Stimulated activated CD8-positive, alpha-beta memory T cell treated with anti-CD3 and anti-CD28 coated beads, Interleukin-7, amount 100 ng/mL, for 4 hours (primary cell): ENCODE results near the gene CFAP54.

Experiments used
- DNase-seq, 2 donors: peaks; one replicate each; pipeline ENCODE4 v3.0.0-alpha.2; 2020; ENCODE audit warnings: low read depth in 2 of 2

CFAP54 gene

DNA sequence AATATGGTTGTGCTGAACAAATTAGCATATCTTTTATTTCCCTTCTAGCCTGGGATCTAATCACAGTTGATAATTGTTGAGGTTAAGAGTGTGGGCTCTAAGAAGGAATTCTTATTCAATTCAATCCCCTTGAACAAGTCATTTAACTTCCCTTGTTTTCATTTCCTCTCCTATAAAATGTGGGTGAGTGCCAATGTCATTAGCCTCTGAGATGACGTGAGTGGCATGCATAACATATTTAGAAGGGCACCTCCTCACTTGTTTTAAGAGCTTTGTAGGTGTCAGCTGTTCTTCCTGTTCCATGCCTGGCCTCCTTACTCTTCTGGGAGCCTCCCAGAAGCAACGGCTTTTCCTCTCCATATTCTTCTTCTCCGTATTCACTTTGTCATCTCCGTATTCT lies 262.2 kb downstream of the CFAP54 start:
- no peak for DNase-seq

DNA sequence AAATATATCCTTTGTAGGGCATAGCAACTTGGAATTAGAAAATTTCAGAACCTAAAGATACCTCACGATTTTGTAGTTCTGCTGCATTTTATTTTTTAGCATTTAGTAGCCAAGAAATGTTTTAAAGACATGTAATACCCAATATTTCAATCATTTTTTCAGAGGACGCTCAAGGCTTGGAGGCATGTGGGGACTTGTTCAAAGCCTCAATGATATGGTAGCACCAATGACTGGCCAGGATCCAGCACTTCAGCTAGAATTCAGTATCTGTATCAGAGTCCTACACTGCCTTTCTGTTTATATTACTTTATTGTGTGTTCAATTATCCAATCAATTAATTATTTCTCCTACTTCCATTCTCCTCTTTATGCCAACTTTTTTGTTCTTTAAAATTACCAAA lies 262.8 kb downstream of the CFAP54 start:
- DNase-seq: no peak

DNA sequence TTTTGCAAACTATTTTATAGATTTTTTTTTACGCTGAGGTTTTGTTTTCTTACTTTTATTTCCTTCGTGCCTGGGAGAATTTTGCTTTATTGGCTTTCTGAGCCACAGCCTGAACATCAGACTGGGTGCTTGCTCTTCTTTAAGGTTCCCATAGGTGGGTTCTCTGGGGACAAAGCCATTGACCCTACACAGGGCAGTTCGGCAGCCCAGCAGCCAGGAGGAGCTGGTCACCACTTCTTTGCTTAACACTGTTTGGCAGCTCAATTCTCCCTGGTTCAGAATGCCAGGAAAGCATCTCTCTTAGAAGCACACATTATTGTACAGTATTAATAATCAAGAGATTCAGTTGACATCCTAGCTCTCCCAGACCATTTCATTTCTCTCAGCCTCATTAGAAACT lies 276.9 kb downstream of the CFAP54 start:
- no peak for DNase-seq

DNA sequence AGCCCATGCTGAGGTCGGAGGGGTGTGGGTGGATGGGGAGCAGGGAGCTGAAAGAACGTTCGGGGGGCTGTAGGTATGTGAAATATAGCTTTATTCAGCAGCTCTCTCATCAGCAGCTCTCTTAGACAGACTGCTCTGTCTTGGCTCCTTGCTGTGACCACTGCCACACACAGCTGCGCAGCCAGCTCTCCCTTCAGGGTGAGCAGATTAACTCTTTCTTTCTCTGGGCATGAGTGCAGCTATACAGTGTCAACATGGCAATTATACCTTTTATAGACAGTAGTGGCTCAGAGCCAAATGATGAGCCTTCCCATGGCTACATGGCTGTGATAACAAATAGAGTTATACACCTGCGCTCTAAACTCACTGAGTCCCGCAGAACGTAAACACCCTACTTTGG lies 280.0 kb downstream of the CFAP54 start:
- no peak for DNase-seq

DNA sequence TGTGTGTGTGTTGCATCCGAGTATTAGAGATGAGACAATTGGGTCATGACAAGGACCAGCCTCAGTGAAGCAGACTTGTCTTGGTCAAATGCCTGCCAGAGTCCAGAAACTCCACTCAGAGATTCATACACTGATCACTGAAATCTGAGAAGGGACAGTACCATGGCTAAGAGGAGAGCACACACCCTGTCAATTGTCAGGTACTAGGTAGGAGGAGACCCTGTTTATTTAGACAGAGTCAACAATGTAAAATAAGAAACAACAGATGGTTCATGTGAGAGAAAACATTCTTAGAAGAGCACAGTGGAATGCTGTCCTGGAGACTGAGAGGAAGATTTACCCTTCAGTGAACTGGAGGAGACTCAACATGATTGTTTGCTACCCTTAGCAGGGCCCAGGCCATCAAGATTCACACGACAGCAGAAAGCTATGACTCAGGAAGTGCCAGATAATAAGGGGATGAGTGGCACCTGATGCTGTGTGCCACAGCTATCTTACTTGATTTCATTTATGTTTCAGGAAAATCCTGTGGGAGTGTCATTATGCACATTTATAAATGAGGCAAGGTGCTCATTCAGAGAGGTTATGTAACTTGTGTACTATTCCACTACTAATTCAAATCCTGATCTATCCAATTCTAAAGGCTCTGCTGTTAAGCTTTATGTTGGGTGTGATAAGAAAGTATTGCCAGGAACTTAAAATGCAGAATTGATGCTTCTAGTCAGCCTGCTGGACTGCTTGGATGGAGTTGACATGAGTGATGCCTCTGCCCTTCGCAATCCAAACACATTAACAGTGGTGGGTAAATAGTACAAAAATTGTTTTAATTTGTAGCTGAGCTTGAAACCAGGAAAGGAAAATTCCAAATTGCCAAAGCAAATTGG lies 281.1 kb downstream of the CFAP54 start:
- DNase-seq: no peak

DNA sequence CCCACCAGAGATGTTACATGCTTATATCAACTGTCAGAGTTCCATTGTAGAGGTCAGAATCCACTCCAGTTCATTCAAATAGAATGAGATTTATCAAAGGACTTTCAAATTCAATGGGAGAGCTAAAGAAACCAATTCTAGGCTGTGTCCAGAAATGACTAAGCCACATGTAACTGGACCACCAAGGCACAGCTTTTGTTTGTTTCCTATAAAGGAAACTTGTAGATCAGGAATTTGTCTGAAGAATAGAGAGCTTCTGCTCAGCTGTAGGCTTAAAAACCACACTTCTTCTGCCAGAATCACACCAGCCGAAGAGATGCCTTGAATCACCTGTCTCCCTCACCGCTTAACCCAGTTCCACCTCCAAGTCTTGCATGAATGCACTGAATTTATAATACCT lies 283.7 kb downstream of the CFAP54 start:
- no peak for DNase-seq

DNA sequence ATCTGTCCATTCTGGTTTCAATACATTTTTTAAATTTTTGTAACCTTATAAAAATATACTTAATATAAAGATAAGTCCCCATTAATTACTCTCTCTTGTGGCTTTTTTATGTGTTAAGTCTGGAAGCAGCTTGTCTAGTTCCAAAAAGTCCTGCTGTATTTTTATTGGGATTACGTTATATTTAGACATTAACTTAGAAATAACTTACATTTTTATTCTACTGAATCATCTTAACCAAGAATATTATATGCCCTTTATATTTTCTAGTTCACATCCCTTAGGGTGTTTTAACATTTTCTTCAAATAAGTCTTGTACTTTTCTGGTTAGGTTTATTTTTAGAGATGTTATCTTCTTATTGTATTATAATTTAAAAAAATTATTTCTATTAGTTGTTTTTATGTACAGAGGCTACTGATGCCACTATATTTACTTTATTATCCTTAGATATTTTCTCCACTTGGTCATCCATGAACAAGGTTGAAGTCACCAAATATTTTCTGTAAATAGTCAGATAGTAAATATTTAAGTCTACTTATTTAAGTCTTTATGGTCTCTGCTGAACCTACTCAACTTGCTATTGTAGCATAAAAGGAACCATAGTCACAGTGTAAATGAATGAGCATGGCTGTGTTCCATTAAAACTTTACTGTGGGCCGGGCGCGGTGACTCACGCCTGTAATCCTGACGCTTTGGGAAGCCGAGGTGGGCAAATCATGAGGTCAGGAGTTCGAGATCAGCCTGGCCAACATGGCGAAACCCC lies 285.3 kb downstream of the CFAP54 start:
- no peak for DNase-seq

DNA sequence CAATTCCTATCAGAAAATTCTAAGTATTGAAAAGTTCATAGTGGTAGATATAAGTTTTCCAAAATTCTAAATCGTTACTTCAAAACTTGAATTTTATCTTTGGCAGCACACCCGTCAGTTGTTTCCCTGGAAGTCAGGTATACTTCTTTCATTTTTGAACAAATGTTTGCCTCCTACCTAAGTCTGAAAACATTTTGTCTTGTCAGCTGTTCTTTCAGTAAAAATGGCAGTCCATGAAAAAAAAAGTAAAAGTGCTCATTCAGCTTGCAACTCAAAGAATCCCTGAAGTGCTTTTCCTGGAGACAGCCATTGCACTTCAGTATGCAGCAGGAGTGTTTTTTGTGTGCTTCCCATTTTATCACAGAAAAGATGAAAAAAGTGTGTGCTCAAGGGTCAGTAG lies 287.5 kb downstream of the CFAP54 start:
- DNase-seq: no peak

DNA sequence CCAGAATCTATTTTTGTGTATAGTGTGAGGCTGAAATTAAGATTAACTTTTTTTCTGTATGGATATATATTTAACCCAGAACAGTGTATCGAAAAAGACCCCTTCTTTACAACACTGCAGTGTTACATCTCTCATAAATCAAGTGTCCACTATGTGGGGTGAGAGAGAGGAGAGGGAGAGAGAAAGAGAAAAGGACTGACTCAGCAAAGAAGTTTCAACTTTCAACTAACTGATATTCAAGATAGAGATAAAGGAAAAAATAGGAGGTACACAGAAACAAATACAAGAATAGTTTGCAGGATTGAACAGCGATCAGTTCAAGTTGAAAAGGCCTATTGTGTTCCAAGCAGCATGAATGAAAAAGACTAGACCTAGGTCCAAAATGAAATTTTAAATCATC lies 291.0 kb downstream of the CFAP54 start:
- no peak for DNase-seq

DNA sequence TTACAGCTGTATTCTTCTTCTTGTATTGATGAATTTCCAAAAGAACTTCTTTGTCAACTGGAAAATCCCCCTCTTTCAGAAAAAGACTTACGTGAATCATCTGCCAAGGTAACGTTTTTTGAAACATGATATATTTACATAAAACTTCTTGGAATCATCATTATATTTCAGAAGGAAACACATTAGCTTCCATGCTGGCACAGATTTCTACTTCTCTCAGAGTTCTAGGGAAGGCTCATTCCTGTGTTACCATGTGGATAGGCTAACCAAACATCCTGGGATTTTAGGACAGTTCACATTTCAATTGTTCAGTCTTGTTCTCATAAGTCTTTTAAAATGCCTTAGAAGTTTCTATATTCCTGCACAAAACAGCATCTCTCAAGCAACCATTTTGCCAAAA lies 297.4 kb downstream of the CFAP54 start:
- DNase-seq: no peak

DNA sequence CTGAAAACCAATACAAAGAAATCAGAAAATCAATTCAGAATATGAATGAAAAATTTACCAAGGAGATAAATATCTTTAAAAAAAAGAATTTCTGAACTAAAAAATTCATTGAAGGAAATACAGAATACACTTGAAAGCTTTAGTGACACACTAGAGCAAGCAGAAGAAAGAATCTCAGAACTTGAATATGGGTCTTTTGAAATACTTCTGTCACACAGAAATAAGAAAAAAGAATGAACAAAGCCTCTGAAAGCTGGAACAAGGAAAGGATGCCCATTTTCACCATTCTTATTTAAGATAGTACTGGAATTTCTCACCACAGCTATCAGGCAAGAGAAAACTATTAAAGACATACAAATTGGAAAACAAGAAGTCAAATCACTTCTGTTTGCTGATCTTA lies 314.6 kb downstream of the CFAP54 start:
- no peak for DNase-seq

DNA sequence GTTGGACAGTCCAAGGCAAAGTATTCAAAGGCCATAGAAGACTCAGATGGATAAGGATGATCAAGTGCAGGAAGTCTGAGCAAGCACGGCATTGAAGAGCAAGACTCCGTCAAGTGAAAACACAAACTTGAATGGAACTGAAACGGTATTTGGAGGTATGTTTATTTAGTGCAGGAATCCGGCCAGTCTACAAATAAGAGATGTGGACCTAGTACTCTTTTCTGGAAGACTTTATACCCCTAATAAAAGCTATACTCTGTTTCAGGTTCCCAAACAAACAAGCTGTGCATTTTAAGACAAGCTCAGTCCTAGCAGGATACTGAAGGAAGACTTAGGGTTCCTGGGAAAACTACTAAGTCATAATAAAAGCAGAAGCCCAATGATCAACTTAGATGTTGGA lies 316.9 kb downstream of the CFAP54 start:
- no peak for DNase-seq

DNA sequence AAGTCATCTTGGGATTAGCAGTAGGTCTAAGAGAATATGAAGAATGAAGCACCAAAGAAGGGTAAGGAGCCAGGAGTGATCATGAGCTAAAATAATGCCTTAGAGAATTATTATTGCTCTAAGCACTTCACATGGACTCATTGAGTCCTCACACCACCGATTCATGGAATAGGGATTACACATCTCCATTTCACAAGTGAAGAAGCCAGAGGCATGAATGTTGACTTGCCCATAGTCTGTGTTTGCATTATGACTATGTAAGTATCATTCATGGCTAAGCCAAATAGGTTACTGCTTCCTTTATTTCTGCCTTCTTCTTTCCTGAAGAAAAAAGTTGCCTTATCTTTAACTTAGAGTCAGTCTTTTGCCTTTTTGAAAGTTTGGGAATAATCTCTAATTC lies 318.4 kb downstream of the CFAP54 start:
- no peak for DNase-seq

DNA sequence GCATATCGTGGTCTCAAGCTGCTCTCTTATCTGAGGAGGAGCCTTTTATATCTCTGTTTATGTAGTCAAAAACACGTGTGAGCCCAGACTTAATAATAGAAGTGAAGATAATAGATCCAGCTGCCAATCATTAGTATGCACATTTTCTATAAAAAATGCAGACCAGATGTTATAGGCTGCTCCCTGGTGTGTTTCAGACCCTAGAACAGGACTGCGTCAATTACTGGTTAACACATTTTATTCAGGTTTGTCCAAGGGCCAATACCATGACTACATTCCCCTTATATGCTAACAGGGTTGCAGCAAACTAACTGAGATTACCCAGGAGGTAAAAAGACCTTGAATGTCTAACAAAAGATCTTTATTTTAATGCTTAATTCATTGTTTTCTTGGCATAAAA lies 319.2 kb downstream of the CFAP54 start:
- no peak for DNase-seq

DNA sequence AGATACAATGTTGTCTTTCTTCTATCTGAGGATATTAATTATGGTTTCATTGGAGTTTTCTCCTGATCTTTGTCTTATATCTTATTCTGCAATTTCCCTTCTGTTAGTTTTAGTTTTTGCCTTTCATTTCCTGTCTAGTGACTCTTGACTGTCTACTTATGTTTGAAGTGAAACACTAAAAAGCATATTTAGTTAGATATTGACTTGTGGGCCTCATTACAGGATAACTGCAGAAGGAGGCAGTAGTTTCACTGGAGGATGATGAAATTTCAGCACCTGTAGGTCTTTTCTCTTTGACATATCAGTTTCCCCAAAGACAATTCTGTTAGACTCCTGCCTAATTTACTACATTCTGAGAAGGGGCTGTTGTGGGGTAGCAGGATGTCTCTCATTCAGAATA lies 320.1 kb downstream of the CFAP54 start:
- DNase-seq: no peak

DNA sequence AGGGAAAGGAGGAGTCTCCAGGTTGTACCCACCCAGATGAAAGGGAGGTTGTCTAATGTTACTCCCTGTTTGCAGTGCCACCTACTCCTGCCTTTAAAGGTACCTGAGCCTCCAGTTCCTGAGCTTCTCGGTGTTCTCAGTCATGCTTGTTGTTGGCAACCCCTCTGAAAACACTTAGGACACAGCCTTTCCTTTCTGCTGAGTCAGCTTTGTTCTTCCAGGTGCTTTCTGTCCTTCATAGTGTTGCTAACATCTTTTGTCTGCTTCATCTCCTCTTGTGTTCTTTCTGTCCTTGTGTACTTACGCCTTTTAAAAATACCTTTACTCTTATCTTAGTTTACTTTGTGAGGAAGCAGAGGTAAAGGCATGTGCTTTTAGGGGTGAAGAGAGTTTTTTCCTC lies 320.7 kb downstream of the CFAP54 start:
- no peak for DNase-seq

DNA sequence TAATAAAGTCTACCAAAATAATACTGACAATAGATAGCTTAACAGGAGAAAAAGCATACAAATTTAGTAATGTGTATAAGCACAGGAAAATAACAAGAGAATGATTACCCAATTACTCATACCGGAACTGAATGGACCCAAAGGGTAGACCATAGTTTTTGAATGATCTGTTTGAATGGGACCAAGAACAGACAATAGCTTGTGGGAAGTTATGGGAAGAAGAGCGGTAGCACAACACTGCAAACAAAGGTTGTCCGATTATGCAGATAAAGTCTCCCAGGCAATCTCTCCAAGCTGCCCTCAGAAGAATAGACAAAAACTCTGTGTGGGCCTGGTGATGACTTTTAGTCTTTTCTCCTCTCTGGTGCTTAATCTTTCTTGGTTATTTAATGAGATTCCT lies 321.1 kb downstream of the CFAP54 start:
- DNase-seq: no peak

DNA sequence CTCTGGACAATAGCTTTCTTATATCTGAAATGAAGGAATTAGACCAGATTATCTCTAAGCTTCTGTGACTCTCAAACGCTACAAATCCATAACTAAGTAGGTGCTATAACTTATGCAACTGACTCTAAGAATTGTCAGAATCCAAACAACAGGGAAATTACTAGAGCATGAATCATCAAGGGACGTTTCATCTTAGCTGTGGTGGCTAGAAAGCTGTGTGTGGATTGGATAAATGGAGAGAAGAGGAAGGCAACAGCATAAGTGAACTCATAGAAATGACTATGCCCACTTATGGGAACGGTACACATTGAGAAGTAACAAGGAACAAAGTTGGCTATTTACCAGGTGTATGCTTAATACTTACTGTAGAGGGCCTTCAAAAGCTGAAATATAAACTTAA lies 321.7 kb downstream of the CFAP54 start:
- no peak for DNase-seq

DNA sequence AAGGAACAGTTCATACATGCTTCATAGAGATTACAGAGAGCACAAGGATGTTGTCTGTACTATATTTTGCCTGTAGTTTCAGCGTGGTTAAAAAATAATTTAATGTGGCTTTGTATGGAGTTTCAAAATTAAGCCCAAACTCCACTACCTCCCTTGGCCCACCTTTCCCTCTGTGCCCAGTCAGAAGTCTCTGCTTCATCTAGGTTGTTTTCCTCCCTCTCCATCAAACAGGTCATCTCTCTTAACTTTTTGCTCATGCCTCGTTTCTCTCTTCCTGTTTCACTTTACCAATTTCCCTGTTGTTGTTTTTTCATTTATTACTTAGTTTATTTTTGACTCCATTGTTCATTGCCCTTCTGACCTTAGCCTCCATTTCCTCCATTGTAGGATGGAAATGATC lies 322.8 kb downstream of the CFAP54 start:
- no peak for DNase-seq

DNA sequence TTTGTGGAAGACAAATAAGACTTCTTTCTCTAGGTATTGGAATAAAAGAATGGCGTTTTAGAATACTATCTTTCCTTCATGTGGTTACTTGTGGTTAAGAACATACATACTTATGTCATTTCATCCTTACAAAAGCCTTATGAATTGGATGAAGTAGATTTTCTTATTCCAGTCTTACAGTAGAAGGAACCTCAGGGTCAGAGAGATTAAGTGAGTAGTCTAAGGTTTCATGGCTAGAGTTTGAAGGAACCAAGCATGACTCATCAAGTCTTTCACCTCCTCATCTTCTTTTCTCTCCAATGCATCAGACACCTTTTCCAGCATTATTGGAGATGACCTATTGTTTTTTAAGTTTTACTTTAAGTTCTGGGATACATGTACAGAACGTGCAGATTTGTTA lies 324.8 kb downstream of the CFAP54 start:
- no peak for DNase-seq

DNA sequence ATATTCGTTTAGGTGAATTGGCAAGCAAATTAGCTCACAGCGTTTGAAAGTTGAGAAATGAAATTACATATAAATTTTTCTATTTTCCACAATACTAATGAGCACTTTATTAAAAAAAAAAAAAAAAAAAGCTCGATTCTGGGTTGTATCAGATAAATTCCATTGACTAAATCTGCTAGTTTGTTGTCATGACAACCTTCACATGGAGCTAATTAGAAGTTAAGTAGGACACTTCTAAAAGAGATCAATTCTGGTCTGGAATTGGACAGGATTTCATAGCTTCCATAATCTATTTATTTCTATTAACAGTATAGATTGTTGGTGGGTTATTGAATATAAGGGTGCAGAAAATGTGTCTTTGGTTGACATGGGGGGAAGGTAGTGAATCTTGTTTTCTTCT lies 332.2 kb downstream of the CFAP54 start:
- DNase-seq: no peak

DNA sequence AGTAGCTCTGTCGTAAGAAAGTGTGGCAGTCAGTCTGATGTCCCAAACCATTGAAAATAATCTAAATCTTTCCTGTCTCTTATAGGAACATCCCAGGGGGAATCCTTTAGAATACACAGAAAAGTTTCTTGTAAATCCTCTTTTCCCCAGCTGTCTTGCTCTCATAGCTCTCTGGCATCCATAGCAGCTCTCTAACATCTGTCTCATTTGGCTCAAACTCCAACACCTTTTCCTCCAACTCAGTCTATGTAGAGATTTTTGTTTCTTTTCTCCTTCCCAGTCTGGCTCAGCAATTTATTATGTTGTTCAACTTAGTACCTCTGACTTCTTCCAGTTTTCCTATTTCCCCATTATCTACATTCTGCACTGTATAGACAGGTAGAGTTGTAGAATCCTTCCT lies 333.3 kb downstream of the CFAP54 start:
- DNase-seq: no peak

DNA sequence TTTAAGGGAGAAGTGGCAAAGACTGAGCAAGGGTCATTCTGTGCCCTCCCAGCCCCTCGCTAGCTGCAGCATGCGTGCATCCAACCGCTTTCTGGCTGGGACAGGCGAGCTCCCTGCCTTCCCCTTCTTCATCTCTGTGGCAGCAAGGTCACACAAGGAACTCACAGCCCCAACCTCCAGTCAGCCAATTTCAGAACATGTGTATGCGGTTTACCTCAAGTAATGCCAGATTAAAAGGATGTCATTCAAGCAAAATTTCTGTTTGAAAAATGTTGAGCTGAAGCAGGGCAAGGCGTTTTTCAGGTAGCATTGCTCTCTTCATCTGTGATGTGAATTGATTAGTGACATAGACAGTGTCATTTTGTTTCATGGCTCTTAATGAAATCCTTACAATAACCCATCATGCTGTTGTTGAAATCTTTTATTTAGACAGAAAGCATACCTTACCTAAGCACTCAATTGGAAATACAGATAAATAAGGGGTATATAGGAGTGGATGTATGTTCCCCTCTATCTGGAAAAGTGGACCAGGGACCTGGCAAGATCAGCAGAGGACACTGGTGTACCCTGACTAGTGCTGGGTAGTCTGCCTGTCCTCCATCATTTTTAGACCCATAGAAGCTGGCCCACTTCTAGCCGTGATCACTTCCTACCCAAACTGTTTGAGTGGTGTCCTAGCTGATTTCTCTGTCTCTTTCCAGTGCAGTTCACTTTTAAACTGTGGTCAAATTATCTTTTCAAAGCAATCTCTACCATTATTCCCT lies 334.9 kb downstream of the CFAP54 start:
- DNase-seq: no peak
